ENCODE results near the gene GATD1.

Gene GATD1

GRCh38 chr11:729492-730074 is 47.7 kb downstream of the GATD1 start:
- Histone ChIP-seq H3K36me3 (ENCODE audit: control insufficient read depth, insufficient read depth, low read length) (no peaks in the 10 kb centered on the region), H3K4me3 (replicated peaks; ENCODE audit: low read depth, low read length) (no peak overlapping the region), H3K27me3 (replicated peaks; ENCODE audit: control insufficient read depth, insufficient read depth, low read length) (no peaks in the 10 kb centered on the region)
- no peak for TF ChIP-seq CTCF (IDR thresholded peaks at IDR 0.05; ENCODE audit: insufficient read depth, low read length, poor library complexity, severe bottlenecking)
- no peak for DNase-seq (ENCODE audit: extremely low read depth, insufficient read length)

GRCh38 chr11:728901-729491 is 48.3 kb downstream of the GATD1 start:
- TF ChIP-seq CTCF (IDR thresholded peaks at IDR 0.05; ENCODE audit: insufficient read depth, low read length, poor library complexity, severe bottlenecking): no peak
- H3K36me3 ChIP-seq (ENCODE audit: control insufficient read depth, insufficient read depth, low read length): no peaks in the 10 kb centered on the region
- H3K27me3 ChIP-seq (replicated peaks; ENCODE audit: control insufficient read depth, insufficient read depth, low read length): no peaks in the 10 kb centered on the region
- no peak overlapping the region for H3K4me3 ChIP-seq (replicated peaks; ENCODE audit: low read depth, low read length)
- DNase-seq (ENCODE audit: extremely low read depth, insufficient read length): no peak

GRCh38 chr11:727859-728748 is 49.2 kb downstream of the GATD1 start:
- Histone ChIP-seq H3K27me3 (replicated peaks; ENCODE audit: control insufficient read depth, insufficient read depth, low read length) (no peaks in the 10 kb centered on the region), H3K36me3 (ENCODE audit: control insufficient read depth, insufficient read depth, low read length) (no peaks in the 10 kb centered on the region), H3K4me3 (replicated peaks; ENCODE audit: low read depth, low read length) (no peak overlapping the region)
- TF ChIP-seq CTCF (IDR thresholded peaks at IDR 0.05; ENCODE audit: insufficient read depth, low read length, poor library complexity, severe bottlenecking): peak; percentile 100
- DNase-seq (ENCODE audit: extremely low read depth, insufficient read length): peak; percentile 75

GRCh38 chr11:727281-727701 is 50.0 kb downstream of the GATD1 start:
- TF ChIP-seq CTCF (IDR thresholded peaks at IDR 0.05; ENCODE audit: insufficient read depth, low read length, poor library complexity, severe bottlenecking): no peak
- Histone ChIP-seq H3K4me3 (replicated peaks; ENCODE audit: low read depth, low read length) (no peak overlapping the region), H3K27me3 (replicated peaks; ENCODE audit: control insufficient read depth, insufficient read depth, low read length) (no peaks in the 10 kb centered on the region; the same call in 1 of the 2 replicates), H3K36me3 (ENCODE audit: control insufficient read depth, insufficient read depth, low read length) (no peaks in the 10 kb centered on the region)
- no peak for DNase-seq (ENCODE audit: extremely low read depth, insufficient read length)

- TF ChIP-seq CTCF (IDR thresholded peaks at IDR 0.05; ENCODE audit: insufficient read depth, low read length, poor library complexity, severe bottlenecking): no peak
- peak overlapping the region; percentile 45 for H3K4me3 ChIP-seq (replicated peaks; ENCODE audit: low read depth, low read length)
- DNase-seq (ENCODE audit: extremely low read depth, insufficient read length): peak; percentile 74
- no peaks in the 10 kb centered on the region for H3K36me3 ChIP-seq (ENCODE audit: control insufficient read depth, insufficient read depth, low read length)
- H3K27me3 ChIP-seq (replicated peaks; ENCODE audit: control insufficient read depth, insufficient read depth, low read length): no peaks in the 10 kb centered on the region; the same call in 1 of the 2 replicates
Observed at GRCh38 chr11:726278-727220, 50.7 kb downstream of the GATD1 start.
